KMS-11 (cell line): Measurements from ENCODE around the gene IVL.

Experiments used
- H2AFZ ChIP-seq: fragments of 200-600 bp; sonication (generic); 2 replicates; pipeline ENCODE4 v1.6.1; 2016; ENCODE audit warnings: antibody characterized with exemption, mixed run types, low read depth
- H3K27ac ChIP-seq: fragments of 200-600 bp; sonication (generic); 2 replicates; pipeline ENCODE4 v1.6.1; 2016; ENCODE audit warnings: mild to moderate bottlenecking, mixed run types
- H3K27me3 ChIP-seq: fragments of 200-600 bp; sonication (generic); 2 replicates; pipeline ENCODE4 v1.6.1; 2017; ENCODE audit warnings: mild to moderate bottlenecking, low read depth, mixed run types, moderate library complexity; ENCODE audit not compliant: insufficient read depth
- H3K36me3 ChIP-seq: fragments of 200-600 bp; sonication (generic); 2 replicates; pipeline ENCODE4 v1.6.1; 2017; ENCODE audit warnings: mild to moderate bottlenecking, mixed run types; ENCODE audit not compliant: insufficient read depth
- H3K4me1 ChIP-seq: fragments of 200-600 bp; sonication (generic); 2 replicates; pipeline ENCODE4 v1.6.1; 2016; ENCODE audit warnings: mild to moderate bottlenecking, low read depth, mixed run types; ENCODE audit not compliant: poor library complexity, severe bottlenecking
- H3K4me2 ChIP-seq: fragments of 200-600 bp; sonication (generic); 2 replicates; pipeline ENCODE4 v1.7.0; 2016; ENCODE audit warnings: mild to moderate bottlenecking, mixed run types
- H3K4me3 ChIP-seq: fragments of 200-600 bp; sonication (generic); IDR thresholded peaks from 2 replicates; pipeline ENCODE4 v1.6.1; 2017; ENCODE audit warnings: low read depth, low read length, mixed read lengths; ENCODE audit not compliant: insufficient read depth
- H3K79me2 ChIP-seq: fragments of 200-600 bp; sonication (generic); 2 replicates; pipeline ENCODE4 v1.6.1; 2016; ENCODE audit warnings: low read depth, mixed run types; ENCODE audit not compliant: insufficient read depth
- H3K9ac ChIP-seq: fragments of 200-600 bp; sonication (generic); 2 replicates; pipeline ENCODE4 v1.6.1; 2016; ENCODE audit warnings: mild to moderate bottlenecking, mixed run types
- H4K20me1 ChIP-seq: fragments of 200-600 bp; sonication (generic); 2 replicates; pipeline ENCODE4 v1.6.1; 2016; ENCODE audit warnings: mild to moderate bottlenecking, mixed run types; ENCODE audit not compliant: insufficient read depth
- TF ChIP-seq, protein P1 (sequence below): fragments of 200-600 bp; sonication (generic); conservative IDR thresholded peaks from 2 replicates; pipeline ENCODE4 v1.6.1; 2017; ENCODE audit warnings: low read depth, mild to moderate bottlenecking, antibody characterized with exemption, low read length, moderate library complexity, mixed read lengths

IVL gene, protein sequence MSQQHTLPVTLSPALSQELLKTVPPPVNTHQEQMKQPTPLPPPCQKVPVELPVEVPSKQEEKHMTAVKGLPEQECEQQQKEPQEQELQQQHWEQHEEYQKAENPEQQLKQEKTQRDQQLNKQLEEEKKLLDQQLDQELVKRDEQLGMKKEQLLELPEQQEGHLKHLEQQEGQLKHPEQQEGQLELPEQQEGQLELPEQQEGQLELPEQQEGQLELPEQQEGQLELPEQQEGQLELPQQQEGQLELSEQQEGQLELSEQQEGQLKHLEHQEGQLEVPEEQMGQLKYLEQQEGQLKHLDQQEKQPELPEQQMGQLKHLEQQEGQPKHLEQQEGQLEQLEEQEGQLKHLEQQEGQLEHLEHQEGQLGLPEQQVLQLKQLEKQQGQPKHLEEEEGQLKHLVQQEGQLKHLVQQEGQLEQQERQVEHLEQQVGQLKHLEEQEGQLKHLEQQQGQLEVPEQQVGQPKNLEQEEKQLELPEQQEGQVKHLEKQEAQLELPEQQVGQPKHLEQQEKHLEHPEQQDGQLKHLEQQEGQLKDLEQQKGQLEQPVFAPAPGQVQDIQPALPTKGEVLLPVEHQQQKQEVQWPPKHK

DNA sequence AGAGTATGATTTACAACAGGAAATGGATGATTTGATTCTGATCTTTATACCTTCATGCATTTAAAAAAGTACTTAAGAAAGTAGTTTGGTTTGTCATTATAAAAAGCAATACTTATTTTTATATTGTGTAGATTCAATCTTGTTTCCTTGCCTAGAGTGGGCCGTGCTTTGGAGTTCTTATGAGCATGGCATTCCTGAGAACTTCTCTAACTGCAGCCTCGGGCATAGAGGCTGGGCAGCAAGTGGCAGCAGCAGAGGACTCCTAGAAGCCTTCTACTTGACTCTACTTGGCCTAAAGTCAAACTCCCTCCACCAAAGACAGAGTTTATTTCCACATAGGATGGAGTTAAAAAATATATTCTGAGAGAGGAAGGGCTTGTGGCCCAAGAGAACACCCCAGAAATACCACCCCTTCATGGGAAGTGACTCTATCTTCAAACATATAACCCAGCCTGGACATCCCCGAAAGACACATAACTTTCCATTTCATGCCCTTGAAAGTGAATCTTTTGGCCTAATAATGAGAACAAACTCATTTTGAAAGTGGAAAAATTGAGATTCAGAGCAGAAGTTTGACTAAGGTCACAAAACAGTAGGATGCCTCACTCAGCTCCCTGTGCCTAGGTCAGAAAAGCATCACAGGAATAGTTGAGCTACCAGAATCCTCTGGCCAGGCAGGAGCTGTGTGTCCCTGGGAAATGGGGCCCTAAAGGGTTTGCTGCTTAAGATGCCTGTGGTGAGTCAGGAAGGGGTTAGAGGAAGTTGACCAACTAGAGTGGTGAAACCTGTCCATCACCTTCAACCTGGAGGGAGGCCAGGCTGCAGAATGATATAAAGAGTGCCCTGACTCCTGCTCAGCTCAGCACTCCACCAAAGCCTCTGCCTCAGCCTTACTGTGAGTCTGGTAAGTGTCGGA, at the start of gene IVL:
Gene IVL (plus strand): TSS at position 861 of the 916 bp plus-strand sequence. CDS start 1,252 bp downstream, outside the sequence.
- no peak within 1 kb of the TSS for H3K9ac ChIP-seq
- TF ChIP-seq, protein P1, sequence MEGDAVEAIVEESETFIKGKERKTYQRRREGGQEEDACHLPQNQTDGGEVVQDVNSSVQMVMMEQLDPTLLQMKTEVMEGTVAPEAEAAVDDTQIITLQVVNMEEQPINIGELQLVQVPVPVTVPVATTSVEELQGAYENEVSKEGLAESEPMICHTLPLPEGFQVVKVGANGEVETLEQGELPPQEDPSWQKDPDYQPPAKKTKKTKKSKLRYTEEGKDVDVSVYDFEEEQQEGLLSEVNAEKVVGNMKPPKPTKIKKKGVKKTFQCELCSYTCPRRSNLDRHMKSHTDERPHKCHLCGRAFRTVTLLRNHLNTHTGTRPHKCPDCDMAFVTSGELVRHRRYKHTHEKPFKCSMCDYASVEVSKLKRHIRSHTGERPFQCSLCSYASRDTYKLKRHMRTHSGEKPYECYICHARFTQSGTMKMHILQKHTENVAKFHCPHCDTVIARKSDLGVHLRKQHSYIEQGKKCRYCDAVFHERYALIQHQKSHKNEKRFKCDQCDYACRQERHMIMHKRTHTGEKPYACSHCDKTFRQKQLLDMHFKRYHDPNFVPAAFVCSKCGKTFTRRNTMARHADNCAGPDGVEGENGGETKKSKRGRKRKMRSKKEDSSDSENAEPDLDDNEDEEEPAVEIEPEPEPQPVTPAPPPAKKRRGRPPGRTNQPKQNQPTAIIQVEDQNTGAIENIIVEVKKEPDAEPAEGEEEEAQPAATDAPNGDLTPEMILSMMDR: no peak
- H3K4me1 ChIP-seq: no peaks in the 10 kb centered on the region
- H3K36me3 ChIP-seq: no peaks in the 10 kb centered on the region
- no peaks in the 10 kb centered on the region for H4K20me1 ChIP-seq
- no peaks in the 10 kb centered on the region for H3K79me2 ChIP-seq
- no peaks in the 10 kb centered on the region for H3K27me3 ChIP-seq
- H3K27ac ChIP-seq: no peak within 1 kb of the TSS
- no peak within 1 kb of the TSS for H3K4me3 ChIP-seq
- H3K4me2 ChIP-seq: no peak within 1 kb of the TSS
- no peak within 1 kb of the TSS for H2AFZ ChIP-seq

DNA sequence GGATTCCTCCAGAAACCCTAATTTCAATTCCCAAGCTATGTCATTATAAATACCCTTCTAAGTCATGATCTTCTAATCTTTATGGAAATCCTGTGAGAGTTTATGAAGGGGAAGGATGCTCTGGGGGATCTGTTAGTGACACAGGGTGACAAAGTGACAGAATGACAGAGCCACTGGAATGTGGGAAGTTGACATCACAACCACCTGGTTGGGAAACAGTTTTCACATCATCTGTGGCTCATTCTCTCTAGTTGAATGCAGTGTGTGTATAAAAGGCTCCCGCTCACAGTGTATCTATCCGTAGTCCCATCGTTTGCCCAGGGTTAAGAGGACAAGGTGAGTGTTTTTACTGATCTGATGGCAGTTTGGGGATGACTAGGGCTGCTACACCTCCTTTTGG, 48.6 kb upstream of the IVL start, which contains the start of gene LCE7A:
Gene LCE7A (plus strand): TSS at position 301 of the 400 bp plus-strand sequence. CDS start 702 bp downstream, outside the sequence.
- Histone ChIP-seq H2AFZ (no peak within 1 kb of the TSS), H3K27ac (no peak within 1 kb of the TSS), H3K79me2 (no peaks in the 10 kb centered on the region), H3K36me3 (no peaks in the 10 kb centered on the region), H3K27me3 (no peaks in the 10 kb centered on the region), H3K4me1 (no peaks in the 10 kb centered on the region), H3K9ac (no peak within 1 kb of the TSS), H3K4me3 (no peak within 1 kb of the TSS), H3K4me2 (no peak within 1 kb of the TSS), H4K20me1 (no peaks in the 10 kb centered on the region)
- TF ChIP-seq, protein P1: no peak

DNA sequence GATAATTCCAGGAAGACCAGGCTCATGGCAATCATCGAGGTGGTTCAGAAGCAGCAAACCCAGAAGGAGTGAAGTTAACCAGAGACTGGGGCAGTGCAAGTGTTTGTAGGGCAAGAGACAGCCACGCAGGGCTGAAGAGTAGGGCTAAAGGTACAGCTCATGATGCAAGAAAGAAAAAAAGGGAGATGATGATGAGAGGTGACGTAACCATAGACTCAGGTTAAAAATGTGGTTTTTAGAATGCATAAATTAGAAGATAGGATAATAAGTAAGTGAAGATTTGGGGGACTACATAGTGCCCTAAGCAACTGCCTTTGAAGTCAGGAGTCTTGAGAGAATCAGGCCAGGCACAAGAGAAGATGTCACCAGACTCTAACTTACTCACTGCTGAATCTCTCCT, 48.2 kb upstream of the IVL start:
- Histone ChIP-seq H4K20me1 (no peaks in the 10 kb centered on the region), H3K4me3 (no peak overlapping the region), H3K27me3 (no peaks in the 10 kb centered on the region), H3K79me2 (no peaks in the 10 kb centered on the region), H3K9ac (no peak overlapping the region), H3K4me1 (no peaks in the 10 kb centered on the region), H3K4me2 (no peak overlapping the region), H2AFZ (no peak overlapping the region), H3K36me3 (no peaks in the 10 kb centered on the region), H3K27ac (no peak overlapping the region)
- TF ChIP-seq, protein P1: no peak

DNA sequence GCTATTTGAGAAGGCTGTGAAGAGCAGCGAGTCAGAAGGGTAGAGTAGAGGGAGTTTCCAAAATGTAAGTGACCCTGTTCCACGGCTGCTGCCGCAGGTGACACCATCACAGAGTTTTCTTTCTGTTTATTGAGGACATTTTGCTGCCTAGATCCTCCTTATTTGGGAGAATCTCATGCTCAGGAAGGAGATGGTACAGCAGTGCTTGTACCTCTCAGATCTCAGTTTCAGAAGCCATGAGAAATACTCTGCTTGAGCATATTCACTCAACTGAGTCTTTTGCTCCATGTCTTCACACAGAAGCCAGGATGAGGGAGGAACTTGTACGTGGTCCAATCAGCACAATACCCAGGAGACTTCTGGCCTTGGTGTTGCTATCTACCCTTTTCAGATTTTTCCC, 47.0 kb upstream of the IVL start:
- Histone ChIP-seq H4K20me1 (no peaks in the 10 kb centered on the region), H3K4me1 (no peaks in the 10 kb centered on the region), H2AFZ (no peak overlapping the region), H3K36me3 (no peaks in the 10 kb centered on the region), H3K27me3 (no peaks in the 10 kb centered on the region), H3K4me2 (no peak overlapping the region), H3K9ac (no peak overlapping the region), H3K79me2 (no peaks in the 10 kb centered on the region), H3K27ac (no peak overlapping the region), H3K4me3 (no peak overlapping the region)
- TF ChIP-seq, protein P1: no peak
